NCI-H526 (cell line): ENCODE measurements around the gene GTF2H3.
A peak's percentile ranks its signal among the peaks of the same experiment; 100 is the strongest.
"Not testable (repeated sequence)": the region's sequence is repeated elsewhere in the genome, so short reads cannot be mapped to it uniquely, and the experiment has no call there.

Source experiments
- DNase-seq, 2 experiments: peaks; one replicate each; lab custom pipeline; 2025; lab: John Stamatoyannopoulos, UW

The GTF2H3 gene

GRCh38 chr12:123633379-123634141 lies at the start of gene GTF2H3, which contains the start of gene EIF2B1:
TSS of gene GTF2H3 (plus strand) at chr12:123633829. CDS start at chr12:123633860, 31 bp downstream.
TSS of gene EIF2B1 (minus strand) at chr12:123633686. CDS start at chr12:123633557, 129 bp downstream.
- peak; percentile 94 to 98 for DNase-seq

- no peak for DNase-seq
Measured at GRCh38 chr12:123591702-123592481, 41.7 kb upstream of the GTF2H3 start.

- no peak for DNase-seq
Measured at GRCh38 chr12:123595729-123596128, 37.9 kb upstream of the GTF2H3 start.

- DNase-seq = no peak
Measured at GRCh38 chr12:123597100-123597499, 36.5 kb upstream of the GTF2H3 start.

GRCh38 chr12:123598522-123598921 lies 35.1 kb upstream of the GTF2H3 start:
- no peak for DNase-seq

- no peak for DNase-seq
Measured at GRCh38 chr12:123599310-123599709, 34.3 kb upstream of the GTF2H3 start.

GRCh38 chr12:123599721-123600120 lies 33.9 kb upstream of the GTF2H3 start:
- DNase-seq = no peak

- peak; percentile 53 to 90 for DNase-seq
Measured at GRCh38 chr12:123601602-123602489, 31.8 kb upstream of the GTF2H3 start, which contains the start of gene DDX55. TSS of gene DDX55 (plus strand) at chr12:123602099. CDS start at chr12:123602149, 50 bp downstream.

GRCh38 chr12:123602651-123603195 lies 30.9 kb upstream of the GTF2H3 start:
- no peak for DNase-seq

- DNase-seq = not testable (repeated sequence)
Measured at GRCh38 chr12:123603495-123603894, 30.1 kb upstream of the GTF2H3 start.

- DNase-seq = no peak
Measured at GRCh38 chr12:123607756-123608155, 25.9 kb upstream of the GTF2H3 start.

GRCh38 chr12:123608182-123608581 lies 25.4 kb upstream of the GTF2H3 start:
- DNase-seq = no peak

- DNase-seq = no peak
Measured at GRCh38 chr12:123614110-123614509, 19.5 kb upstream of the GTF2H3 start.

- DNase-seq = no peak
Measured at GRCh38 chr12:123614531-123614930, 19.1 kb upstream of the GTF2H3 start.

- no peak for DNase-seq
Measured at GRCh38 chr12:123617144-123617543, 16.5 kb upstream of the GTF2H3 start.

GRCh38 chr12:123617580-123617979 lies 16.0 kb upstream of the GTF2H3 start:
- no peak for DNase-seq

- no peak for DNase-seq
Measured at GRCh38 chr12:123621101-123621500, 12.5 kb upstream of the GTF2H3 start.

- no peak for DNase-seq
Measured at GRCh38 chr12:123621619-123622530, 11.8 kb upstream of the GTF2H3 start.

GRCh38 chr12:123634142-123634561 lies 523 bp downstream of the GTF2H3 start:
- DNase-seq = no peak

- DNase-seq = no peak
Measured at GRCh38 chr12:123643911-123644310, 10.3 kb downstream of the GTF2H3 start.
